HFFc6 (cell line): Measurements from ENCODE around the gene FRAS1. TPM values are rescaled to one million over a fixed set of nuclear protein-coding genes. Genes with fewer than 3 reads are reported as not detected.

Experiments
- DNase-seq: peaks from one replicate; pipeline ENCODE4 v3.0.0-alpha.2; 2018
- H3K27ac Mint-ChIP-seq: 2 replicates; pipeline ENCODE4 v1.8.0; 2020; ENCODE audit warnings: mild to moderate bottlenecking, mixed read lengths
- H3K27me3 Mint-ChIP-seq: 2 replicates; pipeline ENCODE4 v1.8.0; 2021; ENCODE audit warnings: mild to moderate bottlenecking, moderate library complexity, mixed read lengths; ENCODE audit not compliant: insufficient read depth
- H3K36me3 Mint-ChIP-seq: 2 replicates; pipeline ENCODE4 v1.8.0; 2021; ENCODE audit warnings: low read depth, mixed read lengths
- H3K4me1 Mint-ChIP-seq: 2 replicates; pipeline ENCODE4 v1.8.0; 2020; ENCODE audit warnings: low read depth, mixed read lengths
- H3K4me3 Mint-ChIP-seq: 2 replicates; pipeline ENCODE4 v1.8.0; 2020; ENCODE audit warnings: mild to moderate bottlenecking, moderate library complexity, mixed read lengths
- H3K9me3 Mint-ChIP-seq: 2 replicates; pipeline ENCODE4 v1.8.0; 2020; ENCODE audit warnings: mild to moderate bottlenecking, mixed read lengths
- total RNA-seq, 6 experiments: library from RNA; stranded (reverse); fragmentation: NEBNext Ultra II Directional; extraction: Animal tissue kit (Norgen Biotek cat#: 25700); gene quantifications; 2 replicates in 1 of 6; 3 replicates in 5 of 6; pipeline ENCODE4 v1.2.3, GENCODE V29; 2021
- TF ChIP-seq, protein P1 (sequence below): fragments of 200-600 bp; sonication (generic); IDR thresholded peaks from 2 replicates; pipeline ENCODE4 v1.5.0; 2021; ENCODE audit warnings: antibody characterized with exemption, mild to moderate bottlenecking

Gene FRAS1
- total RNA-seq, 6 experiments from 2014 or later: 1.7 to 11.0 (median 2.3) TPM

DNA sequence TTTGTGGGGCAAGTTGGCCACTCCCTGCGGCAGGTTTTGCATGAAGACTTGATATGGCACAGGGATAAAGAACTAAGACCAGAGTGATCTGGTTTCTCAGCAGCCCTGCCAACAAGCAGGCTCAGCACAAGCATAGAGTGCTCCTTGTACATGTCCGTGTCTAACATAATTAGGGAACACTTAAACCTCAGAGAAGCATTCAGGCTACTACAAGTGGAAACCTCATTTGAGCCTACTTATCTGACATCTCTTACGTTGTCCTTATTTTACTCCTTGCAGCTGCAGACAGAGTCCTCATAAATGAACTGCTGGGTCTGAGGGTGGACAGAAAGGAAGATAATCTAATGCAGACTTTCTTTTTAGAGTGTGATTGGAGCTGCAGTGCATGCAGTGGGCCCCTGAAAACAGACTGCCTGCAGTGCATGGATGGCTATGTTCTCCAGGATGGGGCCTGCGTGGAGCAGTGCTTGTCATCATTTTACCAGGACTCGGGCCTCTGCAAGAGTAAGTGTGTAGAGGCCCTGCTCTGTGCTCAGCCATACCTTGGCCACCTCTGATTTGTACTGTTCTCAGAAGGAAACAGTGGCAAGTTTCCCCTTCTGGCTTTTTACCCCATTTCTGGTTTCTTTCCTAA lies 315.3 kb downstream of the FRAS1 start:
- Mint-ChIP-seq H3K36me3 (no peaks in the 10 kb centered on the region), H3K27ac (no peak overlapping the region), H3K4me3 (no peak overlapping the region), H3K9me3 (no peaks in the 10 kb centered on the region), H3K27me3 (no peaks in the 10 kb centered on the region; the same call in 1 of the 2 replicates), H3K4me1 (no peaks in the 10 kb centered on the region)
- TF ChIP-seq, protein P1, sequence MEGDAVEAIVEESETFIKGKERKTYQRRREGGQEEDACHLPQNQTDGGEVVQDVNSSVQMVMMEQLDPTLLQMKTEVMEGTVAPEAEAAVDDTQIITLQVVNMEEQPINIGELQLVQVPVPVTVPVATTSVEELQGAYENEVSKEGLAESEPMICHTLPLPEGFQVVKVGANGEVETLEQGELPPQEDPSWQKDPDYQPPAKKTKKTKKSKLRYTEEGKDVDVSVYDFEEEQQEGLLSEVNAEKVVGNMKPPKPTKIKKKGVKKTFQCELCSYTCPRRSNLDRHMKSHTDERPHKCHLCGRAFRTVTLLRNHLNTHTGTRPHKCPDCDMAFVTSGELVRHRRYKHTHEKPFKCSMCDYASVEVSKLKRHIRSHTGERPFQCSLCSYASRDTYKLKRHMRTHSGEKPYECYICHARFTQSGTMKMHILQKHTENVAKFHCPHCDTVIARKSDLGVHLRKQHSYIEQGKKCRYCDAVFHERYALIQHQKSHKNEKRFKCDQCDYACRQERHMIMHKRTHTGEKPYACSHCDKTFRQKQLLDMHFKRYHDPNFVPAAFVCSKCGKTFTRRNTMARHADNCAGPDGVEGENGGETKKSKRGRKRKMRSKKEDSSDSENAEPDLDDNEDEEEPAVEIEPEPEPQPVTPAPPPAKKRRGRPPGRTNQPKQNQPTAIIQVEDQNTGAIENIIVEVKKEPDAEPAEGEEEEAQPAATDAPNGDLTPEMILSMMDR: no peak
- DNase-seq: no peak

DNA sequence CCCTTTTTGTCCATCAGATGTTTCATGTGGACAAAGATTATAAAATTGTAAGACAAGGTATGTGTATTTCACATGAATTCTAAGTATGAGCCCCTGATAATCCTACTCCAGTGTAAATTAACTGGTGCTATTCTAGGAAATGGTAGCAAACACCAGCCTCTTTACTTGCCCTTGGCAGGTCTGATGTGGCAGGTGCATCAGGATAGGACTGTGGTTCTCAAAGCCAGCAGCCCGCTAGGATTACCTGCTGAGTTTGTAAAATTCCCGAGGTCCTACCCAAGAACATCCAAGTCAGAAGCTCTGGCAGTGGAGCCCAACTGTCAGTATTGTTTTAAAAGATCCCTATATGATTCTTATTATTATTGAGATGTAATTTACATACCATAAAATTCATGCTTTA lies 320.4 kb downstream of the FRAS1 start:
- Mint-ChIP-seq H3K27ac (no peak overlapping the region), H3K4me1 (peaks cover 14% of the 10 kb centered on the region), H3K36me3 (no peaks in the 10 kb centered on the region), H3K4me3 (no peak overlapping the region), H3K27me3 (no peaks in the 10 kb centered on the region; the same call in none of the 2 replicates), H3K9me3 (no peaks in the 10 kb centered on the region)
- TF ChIP-seq, protein P1: no peak
- DNase-seq: no peak

DNA sequence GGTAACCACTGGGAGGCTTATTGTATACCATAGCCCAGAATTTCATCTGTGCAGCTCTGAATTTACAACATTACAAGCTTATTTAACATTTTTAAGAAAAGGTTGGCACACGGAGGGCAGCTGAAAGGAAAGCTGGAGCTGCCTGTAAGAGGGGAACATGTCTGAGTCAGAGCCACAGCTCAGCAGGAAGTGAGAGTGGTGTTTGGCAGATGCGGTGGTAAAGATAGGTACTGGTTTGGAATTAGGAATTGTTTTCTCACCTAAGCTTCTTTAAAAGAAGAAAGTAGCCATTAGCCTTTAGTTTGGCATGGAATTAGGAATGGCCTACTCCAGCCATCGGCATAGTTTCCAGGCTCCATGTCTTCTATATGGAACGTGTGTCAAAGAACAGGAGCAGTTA lies 321.9 kb downstream of the FRAS1 start:
- Mint-ChIP-seq H3K27ac (no peak overlapping the region), H3K9me3 (no peaks in the 10 kb centered on the region), H3K36me3 (no peaks in the 10 kb centered on the region), H3K4me1 (peaks cover 14% of the 10 kb centered on the region), H3K4me3 (no peak overlapping the region), H3K27me3 (no peaks in the 10 kb centered on the region; the same call in none of the 2 replicates)
- TF ChIP-seq, protein P1: no peak
- no peak for DNase-seq

DNA sequence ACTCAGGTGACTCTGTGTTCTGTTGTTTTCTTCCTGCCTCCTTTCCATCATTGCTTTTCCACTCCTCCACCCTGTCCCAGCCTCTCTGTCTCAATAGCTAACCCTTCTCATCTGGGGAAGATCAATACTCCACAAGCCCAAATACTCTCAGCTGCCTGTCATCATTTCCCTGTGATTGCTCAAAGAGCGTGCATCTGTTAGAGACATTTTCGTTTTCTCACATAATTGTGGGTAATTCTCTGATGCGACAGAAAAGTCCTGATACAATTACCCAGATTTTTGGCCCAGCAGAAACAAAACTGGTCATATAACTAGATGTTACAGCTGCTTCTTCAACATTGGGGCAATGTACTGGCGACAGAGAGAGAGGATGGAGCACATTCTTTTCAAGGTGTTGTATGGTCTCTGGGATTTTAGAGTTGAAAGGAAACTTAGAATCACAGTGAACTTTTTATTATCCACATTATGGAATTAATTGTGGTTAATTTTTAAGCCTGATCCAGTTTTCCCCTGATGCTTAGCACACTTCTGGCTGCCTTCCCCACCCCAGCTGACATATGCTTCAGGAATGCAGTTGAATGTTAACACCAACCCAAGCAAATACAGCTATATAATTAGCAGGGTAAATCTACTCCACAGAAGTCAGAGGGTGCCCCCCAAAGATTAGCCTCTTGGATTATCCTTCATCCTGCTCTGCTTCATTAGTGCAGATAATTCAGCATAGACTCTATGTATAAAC lies 323.0 kb downstream of the FRAS1 start:
- no peak overlapping the region; the same call in 1 of the 2 replicates for H3K27ac Mint-ChIP-seq
- no peak overlapping the region; the same call in 1 of the 2 replicates for H3K4me3 Mint-ChIP-seq
- no peaks in the 10 kb centered on the region for H3K9me3 Mint-ChIP-seq
- H3K4me1 Mint-ChIP-seq: peaks cover 14% of the 10 kb centered on the region
- no peaks in the 10 kb centered on the region for H3K36me3 Mint-ChIP-seq
- H3K27me3 Mint-ChIP-seq: no peaks in the 10 kb centered on the region; the same call in none of the 2 replicates
- TF ChIP-seq, protein P1: no peak
- DNase-seq: peak; percentile 1

DNA sequence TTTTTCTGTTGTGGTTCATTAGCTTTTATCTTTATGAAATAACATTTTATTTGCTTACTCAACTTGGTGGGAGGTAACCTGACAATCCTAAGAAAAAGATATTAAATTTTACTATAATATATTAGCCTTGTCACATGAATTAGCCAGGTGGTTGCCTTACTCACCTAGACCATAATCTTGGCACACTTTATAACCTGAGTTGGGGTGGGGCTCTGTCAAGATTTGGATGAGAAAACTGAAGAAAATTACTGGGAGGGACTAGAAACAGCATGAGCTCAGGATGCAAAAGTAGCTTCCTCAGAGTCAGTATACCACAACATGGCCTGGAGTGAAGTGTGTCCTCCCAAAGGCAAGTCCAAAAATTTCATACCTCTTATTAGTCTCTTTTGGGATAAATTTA lies 329.6 kb downstream of the FRAS1 start:
- H3K36me3 Mint-ChIP-seq: peaks cover 6% of the 10 kb centered on the region; the same call in 1 of the 2 replicates
- TF ChIP-seq, protein P1: no peak
- H3K4me3 Mint-ChIP-seq: no peak overlapping the region
- no peaks in the 10 kb centered on the region for H3K4me1 Mint-ChIP-seq
- no peak overlapping the region for H3K27ac Mint-ChIP-seq
- no peaks in the 10 kb centered on the region for H3K27me3 Mint-ChIP-seq
- DNase-seq: no peak
- no peaks in the 10 kb centered on the region for H3K9me3 Mint-ChIP-seq
